Fibroblast of lung (primary cell): Measurements from ENCODE around the gene PPAN.

Source experiments
- CTCF ChIP-seq, 2 donors: IDR thresholded peaks in 1 of 2; conservative IDR thresholded peaks in 1 of 2; 1 replicate in 1 of 2; 2 replicates in 1 of 2; pipeline ENCODE4 v1.5.1; 2011 to 2012; ENCODE audit warnings: low read length in 2 of 2, control low read depth in 1 of 2, inconsistent platforms in 1 of 2, low read depth in 1 of 2, mild to moderate bottlenecking in 1 of 2
- EZH2 ChIP-seq: IDR thresholded peaks from 2 replicates; pipeline ENCODE4 v1.5.1; 2012; ENCODE audit warnings: low read length, control low read depth, mild to moderate bottlenecking; ENCODE audit errors: missing control alignments

GRCh38 chr19:10138879-10139795 lies 33.0 kb downstream of the PPAN start:
- no peak for TF ChIP-seq CTCF (conservative IDR thresholded peaks at IDR 0.05 in 1 of 2, IDR thresholded peaks at IDR 0.05 in 1 of 2; ENCODE audit: low read depth in 1 of 2, low read length in 2 of 2)
- no peak for TF ChIP-seq EZH2
